GM12878 (cell line): Measurements from ENCODE around the gene LATS2. TPM values are rescaled to one million over a fixed set of nuclear protein-coding genes. Genes with fewer than 3 reads are reported as not detected.

ENCODE experiments used
- ATAC-seq: fragments of 200-7000 bp; cut with Tn5 transposase; 3 replicates; pipeline ENCODE4 v1.9.1; 2020; ENCODE audit warnings: mild to moderate bottlenecking, moderate library complexity
- BruUV-seq: library from RNA; stranded (reverse); fragments of 400-500 nt; replicated peaks from 2 replicates; lab custom pipeline; 2021; lab: Mats Ljungman, UMichigan
- CTCF ChIA-PET: fragments of 300-600 bp; sonication (Branson Sonifier 250); formaldehyde crosslinking; extraction: SDS; loops from one replicate; lab custom pipeline; 2021; ENCODE audit warnings: inconsistent platforms; lab: Yijun Ruan, JAX
- POLR2A ChIA-PET: fragments of 350-600 bp; formaldehyde crosslinking; extraction: SDS; loops from one replicate; lab custom pipeline; 2021; ENCODE audit warnings: inconsistent platforms; lab: Charles Lee
- RAD21 ChIA-PET: fragments of 300-600 bp; sonication (Branson Sonifier 250); formaldehyde crosslinking; loops from one replicate; lab custom pipeline; 2023; ENCODE audit warnings: antibody characterized with exemption; ENCODE audit not compliant: unreplicated experiment; lab: Charles Lee
- SMC1A ChIA-PET: fragments of 300-600 bp; sonication (Branson Sonifier 250); formaldehyde crosslinking; loops from one replicate; lab custom pipeline; 2023; ENCODE audit not compliant: unreplicated experiment, uncharacterized antibody; lab: Charles Lee
- DNase-seq: peaks from one replicate; pipeline ENCODE4 v3.0.0-alpha.2; 2011; ENCODE audit warnings: low read depth, low spot score
- FAIRE-seq: peaks from 3 replicates; lab custom pipeline; 2011; peaks lifted over from hg19 to GRCh38; lab: Jason Lieb, UNC
- H2AFZ ChIP-seq: 2 replicates; pipeline ENCODE4 v1.6.0; 2011; ENCODE audit warnings: low read depth, low read length, control low read depth; ENCODE audit not compliant: control insufficient read depth
- H3K27ac ChIP-seq: 2 replicates; pipeline ENCODE4 v1.5.1; 2011; ENCODE audit warnings: control low read depth; ENCODE audit not compliant: control insufficient read depth, insufficient read depth
- H3K27me3 ChIP-seq, 2 experiments: replicated peaks in 1 of 2; 2 replicates each; pipeline versions ENCODE4 v1.6.0 to v1.6.1; 2011; ENCODE audit warnings: low read length in 1 of 2; ENCODE audit not compliant: control insufficient read depth in 2 of 2, insufficient read depth in 2 of 2
- H3K36me3 ChIP-seq, 2 experiments: 2 replicates each; pipeline ENCODE4 v1.5.1; 2011; ENCODE audit warnings: low read length in 1 of 2; ENCODE audit not compliant: control insufficient read depth in 2 of 2, insufficient read depth in 2 of 2
- H3K4me1 ChIP-seq: 2 replicates; pipeline ENCODE4 v1.6.1; 2011; ENCODE audit warnings: mild to moderate bottlenecking, low read length, moderate library complexity, mixed read lengths; ENCODE audit not compliant: control insufficient read depth, insufficient read depth
- H3K4me2 ChIP-seq: 2 replicates; pipeline ENCODE4 v1.6.0; 2011; ENCODE audit warnings: control low read depth; ENCODE audit not compliant: control insufficient read depth, insufficient read depth
- H3K4me3 ChIP-seq: fragments of 200-600 bp; sonication (generic); 2 replicates; pipeline ENCODE4 v1.5.1; 2016
- H3K79me2 ChIP-seq: 2 replicates; pipeline ENCODE4 v1.6.0; 2011; ENCODE audit warnings: low read length; ENCODE audit not compliant: control insufficient read depth, insufficient read depth
- H3K9ac ChIP-seq: 2 replicates; pipeline ENCODE4 v1.8.0; 2011; ENCODE audit warnings: low read length, control low read depth, mixed read lengths; ENCODE audit not compliant: control insufficient read depth, insufficient read depth
- H3K9me3 ChIP-seq: replicated peaks from 3 replicates; pipeline ENCODE4 v1.5.1; 2011; ENCODE audit warnings: mild to moderate bottlenecking, low read length; ENCODE audit not compliant: control insufficient read depth, insufficient read depth
- H4K20me1 ChIP-seq: 2 replicates; pipeline ENCODE4 v1.6.0; 2011; ENCODE audit not compliant: control insufficient read depth, insufficient read depth
- CTCF ChIP-seq, 3 experiments: IDR thresholded peaks in 2 of 3; conservative IDR thresholded peaks in 1 of 3; 2 replicates each; pipeline ENCODE4 v1.5.1; 2011; ENCODE audit warnings: low read depth in 3 of 3, low read length in 3 of 3, mild to moderate bottlenecking in 3 of 3, control low read depth in 2 of 3, moderate library complexity in 2 of 3, inconsistent platforms in 1 of 3, mixed read lengths in 1 of 3; ENCODE audit not compliant: control insufficient read depth in 2 of 3, insufficient read depth in 1 of 3; ENCODE audit errors: extremely low read depth in 1 of 3
- IKZF2 ChIP-seq, 2 experiments: fragments of 450-650 bp; IDR thresholded peaks; 2 replicates each; pipeline ENCODE4 v1.6.1; 2017; ENCODE audit warnings: mild to moderate bottlenecking in 2 of 2, moderate library complexity in 2 of 2
- IRF3 ChIP-seq: fragments of 450-650 bp; IDR thresholded peaks from 2 replicates; pipeline ENCODE4 v1.6.1; 2014; ENCODE audit warnings: mild to moderate bottlenecking
- KDM1A ChIP-seq: fragments of 200-600 bp; sonication (generic); IDR thresholded peaks from 2 replicates; pipeline ENCODE4 v1.6.1; 2016; ENCODE audit warnings: borderline replicate concordance
- MEF2B ChIP-seq: fragments of 450-650 bp; IDR thresholded peaks from 2 replicates; pipeline ENCODE4 v1.6.1; 2018; ENCODE audit warnings: mild to moderate bottlenecking, moderate library complexity; ENCODE audit not compliant: partially characterized antibody, poor library complexity, severe bottlenecking
- RAD21 ChIP-seq: IDR thresholded peaks from 2 replicates; pipeline ENCODE4 v1.6.1; 2011; ENCODE audit warnings: mild to moderate bottlenecking, low read depth, low read length, moderate library complexity; ENCODE audit not compliant: insufficient read depth
- SMC3 ChIP-seq: IDR thresholded peaks from 2 replicates; pipeline ENCODE4 v1.6.1; 2011; ENCODE audit warnings: low read length, improper control_type of control experiment, borderline replicate concordance
- TCF12 ChIP-seq: IDR thresholded peaks from 2 replicates; pipeline ENCODE4 v1.6.1; 2011; ENCODE audit warnings: low read depth, mild to moderate bottlenecking, low read length
- ZNF687 ChIP-seq: fragments of 450-650 bp; IDR thresholded peaks from 2 replicates; pipeline ENCODE4 v1.6.1; 2017; ENCODE audit warnings: mild to moderate bottlenecking, moderate library complexity
- WGBS: methylation state at CpG from one replicate; pipeline ENCODE4 v1.1.6; 2016; ENCODE audit warnings: low lambda C conversion rate; ENCODE audit not compliant: insufficient replicate concordance, insufficient coverage; ENCODE audit errors: missing lambda C conversion rate; 5-methylcytosine and 5-hydroxymethylcytosine counted together
- in situ Hi-C: fragments of 300-500 bp; cut with MboI; formaldehyde crosslinking; loops from 9 replicates; pipeline ENCODE4 v1.14.3; 2018; ENCODE audit warnings: mixed read lengths
- intact Hi-C: fragments of 100-400 bp; cut with micrococcal nuclease; formaldehyde crosslinking; loops from one replicate; pipeline ENCODE4 v1.14.2; 2022; ENCODE audit not compliant: unreplicated experiment
- polyA plus RNA-seq, 11 experiments: library from polyadenylated mRNA; depleted of rRNA in 4 of 11; unstranded in 6 of 11; stranded (reverse) in 5 of 11; fragments of >200 nt; fragmentation: Nextera tagmentation in 4 of 11; fragmentation: Illumina TruSeq in 1 of 11; extraction: Ambion mirVana in 4 of 11; extraction: Trizol in 1 of 11; gene quantifications; 1 replicate in 1 of 11; 2 replicates in 10 of 11; pipeline versions ENCODE4 v1.2.1 to v1.2.3, GENCODE V29; 2011 to 2016; ENCODE audit warnings: inconsistent platforms in 2 of 11, missing spikeins in 2 of 11, low read depth in 1 of 11
- total RNA-seq, 4 experiments: library from RNA; depleted of rRNA in 3 of 4; stranded (reverse); fragments of >200 nt in 3 of 4; fragmentation: Illumina TruSeq in 1 of 4; extraction: Trizol in 1 of 4; gene quantifications; 2 replicates each; pipeline versions ENCODE4 v1.2.1 to v1.2.3, GENCODE V29; 2013 to 2021

LATS2 gene
- total and polyA plus RNA-seq, 10 of the 15 experiments (the other 5 are each of a cell fraction or from before 2014, with no cell fraction given), result 0.90 to 7.8 (median 2.0) TPM

GRCh38 chr13:20924758-20925394 is 136.5 kb downstream of the LATS2 start:
- H3K4me1 ChIP-seq, result no peaks in the 10 kb centered on the region
- no peaks in the 10 kb centered on the region for H3K27me3 ChIP-seq
- H3K4me3 ChIP-seq, result no peak overlapping the region
- WGBS, result 33% methylated on average over 3 of the region's 3 CpGs
- no peak overlapping the region for H2AFZ ChIP-seq
- ChIA-PET CTCF (interaction anchor here (0.6 to 7.1 kb wide), 32 partner anchors 9 to 774 kb away, joined by 3 to 82 read pairs (median 3); no protein-coding TSS in a partner anchor), RAD21 (interaction anchor here (0.6 to 2.5 kb wide), 14 partner anchors 19 to 799 kb away, joined by 3 to 13 read pairs (median 3); no protein-coding TSS in a partner anchor)
- ATAC-seq, result peak; percentile 79
- H3K27ac ChIP-seq, result no peak overlapping the region
- TF ChIP-seq MEF2B, result no peak
- peak; percentile 89 for TF ChIP-seq SMC3
- TF ChIP-seq CTCF (IDR thresholded peaks at IDR 0.05 in 2 of 3, conservative IDR thresholded peaks at IDR 0.05 in 1 of 3; ENCODE audit: control insufficient read depth in 2 of 3, extremely low read depth in 1 of 3, insufficient read depth in 1 of 3, low read depth in 3 of 3, low read length in 3 of 3), result peak; percentile 76 to 80 (median 77)
- TF ChIP-seq KDM1A, result no peak
- TF ChIP-seq TCF12, result no peak
- TF ChIP-seq IRF3, result no peak
- no peak for TF ChIP-seq IKZF2 (IDR thresholded peaks at IDR 0.05)
- no peak for TF ChIP-seq ZNF687
- peak; percentile 89 for TF ChIP-seq RAD21
- TF ChIP-seq, all 136 proteins: peak for 3
- Histone ChIP-seq H3K4me2 (no peak overlapping the region), H3K9me3 (no peaks in the 10 kb centered on the region), H3K9ac (no peak overlapping the region), H3K36me3 (no peaks in the 10 kb centered on the region), H4K20me1 (no peaks in the 10 kb centered on the region), H3K79me2 (no peaks in the 10 kb centered on the region)
- BruUV-seq, result no TSS peak
- SMC1A ChIA-PET, result interaction anchor here (0.6 to 3.7 kb wide), 12 partner anchors 8 to 737 kb away, joined by 3 to 19 read pairs (median 4); no protein-coding TSS in a partner anchor
- peak; percentile 91 for FAIRE-seq
- DNase-seq, result no peak
- in situ Hi-C loops (loop anchor here (5.0 to 25.0 kb wide), 4 partner anchors 218 to 1862 kb away; no protein-coding TSS in a partner anchor), intact Hi-C loops (loop anchor here (1.0 to 5.0 kb wide), 5 partner anchors 98 to 743 kb away; no protein-coding TSS in a partner anchor)
- POLR2A ChIA-PET, result no interaction called here
